ENCODE data around the gene POMGNT1. TPM values are rescaled to one million over a fixed set of nuclear protein-coding genes. Genes with fewer than 3 reads are reported as not detected.

POMGNT1 gene
- total RNA-seq, 2 donors from 2014 or later, result 29.0 to 50.7 TPM

DNA sequence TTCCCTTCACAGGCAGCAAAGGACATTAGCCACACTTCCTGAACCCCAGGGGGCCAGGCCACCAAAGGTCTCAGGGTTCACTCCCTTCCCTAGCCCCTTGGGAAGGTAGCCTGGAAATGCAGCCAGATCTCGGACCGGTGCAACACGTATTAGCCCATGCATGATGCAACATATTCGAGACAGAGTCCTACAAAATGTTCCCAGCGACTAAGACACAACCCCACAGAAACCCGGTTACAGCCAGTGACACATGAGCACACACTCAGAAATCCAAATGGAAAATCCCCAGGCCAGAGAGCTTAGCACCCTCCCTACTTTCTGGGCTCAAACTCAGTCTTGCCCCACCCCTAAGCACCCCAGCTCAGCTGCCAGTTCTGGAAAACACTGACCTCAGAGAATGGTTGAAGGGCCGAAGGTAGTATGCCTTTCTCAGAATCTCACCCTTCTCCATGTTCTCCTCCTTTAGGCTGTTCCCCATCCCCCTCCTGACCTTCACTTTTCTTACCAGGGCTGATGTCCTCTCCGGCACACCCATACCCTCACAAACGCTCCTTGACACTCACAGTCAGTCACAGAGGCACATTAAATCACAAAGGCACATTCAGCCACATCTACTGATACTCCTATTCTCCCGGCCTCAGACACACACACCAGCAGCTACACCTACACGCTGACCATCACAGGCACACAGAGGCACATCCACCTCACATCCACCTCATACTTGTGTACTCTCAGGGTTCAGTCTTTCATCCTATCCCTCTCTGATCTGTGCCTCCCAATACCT is 23.6 kb downstream of the POMGNT1 start, which contains the start of gene TSPAN1:
TSS of gene TSPAN1 (plus strand) at position 640 of the 784 bp plus-strand sequence. CDS start 6,021 bp downstream, outside the sequence.
- ATAC-seq, result no peak
- no peaks in the 10 kb centered on the region for H3K9me3 Mint-ChIP-seq

DNA sequence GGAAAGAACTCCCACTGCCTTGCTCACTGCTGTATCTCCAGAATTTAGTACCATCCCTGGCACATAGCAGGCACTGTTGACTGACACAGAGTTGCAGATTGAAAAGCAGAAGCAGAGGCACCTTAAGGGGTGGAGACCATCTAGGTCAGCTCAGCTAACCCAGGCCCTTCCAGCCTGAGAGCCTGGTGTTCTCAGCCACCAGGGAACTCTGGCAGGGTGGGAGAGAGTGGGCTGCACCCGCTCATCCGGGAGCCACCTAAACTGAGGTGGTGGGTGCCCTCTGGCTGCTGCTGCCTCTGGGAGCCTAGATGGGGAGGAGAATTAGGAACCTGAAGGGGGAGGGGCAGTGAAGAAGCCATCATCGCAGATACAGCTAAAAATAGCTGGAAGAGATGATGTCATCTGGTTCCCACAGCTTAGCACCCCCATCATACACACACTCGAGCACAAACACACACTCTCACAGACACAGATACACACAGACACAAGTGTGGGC is 24.8 kb downstream of the POMGNT1 start:
- no peak for ATAC-seq
- H3K27ac Mint-ChIP-seq, result no peak overlapping the region
- DNase-seq (ENCODE audit: low spot score in 2 of 2), result no peak
- H3K36me3 Mint-ChIP-seq, result no peaks in the 10 kb centered on the region
- H3K9me3 Mint-ChIP-seq, result no peaks in the 10 kb centered on the region

More for the DNA sequence above, 23.6 kb downstream of the POMGNT1 start, which contains the start of gene TSPAN1:
- no peak for DNase-seq (ENCODE audit: low spot score in 2 of 2)
- no peaks in the 10 kb centered on the region for H3K36me3 Mint-ChIP-seq
- no peak within 1 kb of the TSS for H3K27ac Mint-ChIP-seq

DNA sequence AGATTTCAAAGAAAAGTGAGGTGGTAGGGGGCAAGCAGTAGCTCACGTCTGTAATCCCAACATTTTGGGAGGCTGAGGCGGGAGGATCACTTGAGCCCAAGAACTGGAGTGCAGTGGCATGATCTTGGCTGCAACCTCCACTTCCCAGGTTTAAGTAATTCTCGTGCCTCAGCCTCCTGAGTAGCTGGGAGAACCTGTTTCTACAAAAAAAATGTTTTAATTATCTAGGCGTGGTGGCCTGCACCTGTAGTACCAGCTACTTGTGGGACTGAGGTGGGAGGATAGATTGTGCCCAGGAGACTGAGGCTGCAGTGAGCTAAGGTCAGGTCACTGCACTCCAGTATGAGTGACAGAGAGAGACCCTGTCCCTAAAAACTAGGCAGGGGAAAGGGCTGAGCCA is 25.9 kb downstream of the POMGNT1 start:
- ATAC-seq (no peak), DNase-seq (ENCODE audit: low spot score in 2 of 2) (no peak)
- Mint-ChIP-seq H3K27ac (no peak overlapping the region), H3K9me3 (no peaks in the 10 kb centered on the region), H3K36me3 (no peaks in the 10 kb centered on the region)

DNA sequence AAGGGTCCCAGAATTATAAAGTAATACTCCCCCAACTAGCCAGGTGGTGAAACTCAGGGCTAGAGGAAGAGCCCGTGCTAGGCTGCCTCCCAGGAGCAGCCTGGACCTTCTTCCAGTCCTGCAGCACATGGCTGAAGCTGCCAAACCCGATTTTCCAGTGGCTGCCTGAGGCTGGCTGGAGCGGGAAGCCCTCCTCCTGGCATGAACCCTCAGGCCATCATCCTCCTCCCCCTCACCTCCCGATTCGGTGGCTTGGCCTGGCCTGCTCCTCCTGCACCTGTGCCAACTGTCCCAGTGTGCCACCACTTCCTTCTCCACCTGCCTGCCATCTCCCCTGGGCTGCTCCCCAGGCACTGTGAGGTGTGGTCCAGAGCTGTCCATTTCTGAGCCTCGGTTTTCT is 26.4 kb downstream of the POMGNT1 start:
- ATAC-seq (no peak), DNase-seq (ENCODE audit: low spot score in 2 of 2) (no peak)
- Mint-ChIP-seq H3K9me3 (no peaks in the 10 kb centered on the region), H3K36me3 (no peaks in the 10 kb centered on the region), H3K27ac (no peak overlapping the region)

DNA sequence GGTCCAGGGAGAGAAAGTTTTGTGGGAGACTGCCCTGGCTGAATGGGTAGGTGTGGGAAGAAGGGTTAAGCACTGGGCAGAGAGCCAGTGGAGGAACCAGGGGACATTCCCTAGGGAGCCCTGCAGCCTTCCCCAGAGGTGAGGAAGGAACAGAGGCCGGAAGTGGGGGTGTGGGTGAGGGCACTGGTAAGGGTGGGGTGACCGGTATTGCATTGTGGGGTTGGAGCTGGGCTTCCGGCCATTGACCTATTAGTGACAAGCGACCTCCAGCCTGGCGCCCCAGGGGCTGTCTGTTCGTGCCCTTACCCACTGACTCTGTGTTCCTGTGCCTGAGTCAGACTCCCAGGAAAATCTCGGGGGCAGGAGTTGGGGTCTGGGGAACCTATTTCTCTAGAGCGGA is 26.9 kb downstream of the POMGNT1 start:
- no peaks in the 10 kb centered on the region for H3K36me3 Mint-ChIP-seq
- ATAC-seq (no peak), DNase-seq (ENCODE audit: low spot score in 2 of 2) (no peak)
- no peak overlapping the region for H3K27ac Mint-ChIP-seq
- H3K9me3 Mint-ChIP-seq, result no peaks in the 10 kb centered on the region

DNA sequence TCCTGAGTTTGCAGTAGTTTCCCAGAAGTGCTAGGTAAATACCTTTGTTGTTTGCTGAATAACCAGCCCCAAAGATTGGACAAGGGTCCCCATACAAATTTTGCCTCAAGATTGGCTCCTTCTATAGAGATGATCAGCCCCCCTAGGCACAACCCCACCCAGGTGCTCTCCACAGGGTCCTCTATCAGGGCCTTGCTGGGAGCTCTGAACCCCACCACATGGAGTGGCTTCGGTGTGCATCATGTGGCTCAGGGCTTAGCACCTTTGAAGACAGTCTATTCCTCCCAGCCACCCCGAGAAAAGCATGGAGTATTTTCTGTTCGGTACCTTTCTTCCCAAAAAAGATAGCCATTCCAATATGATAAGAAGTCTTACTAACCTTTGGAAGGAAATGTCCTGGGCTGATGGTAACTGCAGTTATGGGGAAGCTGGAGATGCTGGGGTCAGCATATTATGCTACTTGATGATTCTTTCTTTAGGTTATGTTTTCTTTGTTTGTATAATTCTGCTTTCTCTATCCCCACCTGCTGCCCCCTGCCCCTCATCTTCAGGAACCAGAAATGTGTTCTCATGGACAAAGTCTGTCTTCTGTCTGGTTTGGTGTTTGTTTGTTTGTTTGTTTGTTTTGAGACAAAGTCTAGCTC is 28.3 kb downstream of the POMGNT1 start:
- DNase-seq (ENCODE audit: low spot score in 2 of 2) (no peak), ATAC-seq (no peak)
- H3K9me3 Mint-ChIP-seq, result no peaks in the 10 kb centered on the region
- no peaks in the 10 kb centered on the region for H3K36me3 Mint-ChIP-seq
- H3K27ac Mint-ChIP-seq, result no peak overlapping the region

DNA sequence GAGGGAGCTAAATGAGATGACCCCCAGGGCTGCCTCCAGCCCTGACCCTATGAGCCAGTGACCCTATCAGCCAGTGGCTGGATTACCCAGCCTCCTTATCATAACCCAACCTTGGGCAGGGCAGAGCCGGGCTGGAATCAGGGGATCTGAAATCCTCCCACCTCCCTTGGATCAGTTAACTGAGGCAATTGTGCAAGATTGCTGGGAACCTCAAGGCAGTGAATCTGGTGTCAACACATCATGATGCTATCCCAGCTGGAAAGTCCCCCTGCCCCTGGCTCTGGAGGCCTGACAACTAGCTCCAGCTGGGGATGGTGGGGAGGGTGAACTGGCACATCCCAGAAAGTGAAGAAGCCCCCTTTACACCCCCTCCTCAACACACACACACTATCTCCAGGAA is 29.8 kb downstream of the POMGNT1 start:
- H3K9me3 Mint-ChIP-seq, result no peaks in the 10 kb centered on the region
- H3K27ac Mint-ChIP-seq, result no peak overlapping the region
- no peaks in the 10 kb centered on the region for H3K36me3 Mint-ChIP-seq
- no peak for ATAC-seq
- DNase-seq (ENCODE audit: low spot score in 2 of 2), result no peak

DNA sequence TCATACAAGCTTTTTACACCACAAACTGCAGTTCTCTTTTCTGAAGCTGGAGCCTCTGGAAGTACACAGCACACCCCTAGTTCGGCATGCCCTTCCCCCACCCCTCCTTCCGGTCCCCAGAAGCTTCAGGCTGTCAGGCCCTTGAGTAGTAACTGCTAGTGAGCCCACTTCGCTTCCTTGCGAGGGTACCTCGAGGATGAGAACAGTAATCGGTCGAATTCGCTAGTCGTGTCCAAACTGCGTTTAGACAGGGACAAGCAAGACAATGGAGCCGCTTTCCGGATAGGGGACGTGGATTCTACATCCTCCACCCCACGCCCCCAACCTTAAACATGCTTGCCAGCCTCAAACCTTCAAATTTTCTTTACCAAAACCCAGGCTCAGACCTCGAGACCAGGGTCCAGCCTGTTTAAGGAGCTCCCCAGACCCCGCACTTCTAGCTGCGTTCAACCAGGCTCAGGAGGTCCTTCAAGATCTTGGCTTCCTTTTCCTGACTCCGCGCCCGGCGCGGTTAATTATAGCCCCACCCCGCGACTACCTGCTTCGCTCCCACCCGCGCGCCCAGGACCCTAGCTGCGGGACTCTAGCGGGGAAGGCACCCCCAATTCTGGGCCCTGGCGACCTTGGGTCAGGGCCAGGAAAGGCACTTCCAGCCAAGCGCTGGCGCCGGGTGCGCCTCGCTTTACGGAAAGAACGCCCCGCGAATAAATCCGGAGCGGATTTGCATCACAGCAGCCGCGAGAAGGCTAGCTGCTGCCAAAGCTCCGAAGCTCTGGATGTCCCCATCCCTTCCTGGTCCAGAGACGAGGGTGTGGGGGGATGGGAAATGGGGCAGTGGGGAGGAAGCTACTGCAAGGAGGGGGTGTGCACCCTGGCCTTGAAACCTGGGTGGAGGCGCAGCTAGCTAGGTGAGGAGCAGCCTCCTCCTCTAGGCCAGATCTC is 31.4 kb downstream of the POMGNT1 start:
- Mint-ChIP-seq H3K36me3 (no peaks in the 10 kb centered on the region), H3K9me3 (no peaks in the 10 kb centered on the region), H3K27ac (peak overlapping the region; percentile 63 to 91)
- DNase-seq (ENCODE audit: low spot score in 2 of 2) (peak in 1 of 2 donors; percentile 45), ATAC-seq (peak; percentile 74 to 75)

DNA sequence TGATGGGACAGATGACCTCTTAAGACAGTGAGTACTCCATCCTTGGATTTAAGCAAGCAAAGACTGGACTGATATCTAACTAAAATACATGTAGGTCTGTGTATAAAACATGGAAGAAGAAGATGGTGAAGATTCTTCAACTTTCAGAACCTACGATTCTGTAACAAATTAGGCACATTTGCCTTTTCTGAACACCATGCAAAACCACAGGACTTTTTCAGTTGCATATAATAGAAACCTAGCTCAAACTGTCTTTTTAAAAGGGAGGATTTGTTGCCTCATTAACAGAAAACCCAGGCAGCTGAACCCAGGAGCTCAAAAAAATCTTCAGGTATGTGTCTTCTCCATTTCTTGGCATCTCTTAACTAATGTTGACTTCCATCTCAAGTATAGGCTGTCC is 38.0 kb downstream of the POMGNT1 start:
- Mint-ChIP-seq H3K9me3 (no peaks in the 10 kb centered on the region), H3K27ac (no peak overlapping the region), H3K36me3 (no peaks in the 10 kb centered on the region)
- ATAC-seq (no peak), DNase-seq (ENCODE audit: low spot score in 2 of 2) (no peak)

DNA sequence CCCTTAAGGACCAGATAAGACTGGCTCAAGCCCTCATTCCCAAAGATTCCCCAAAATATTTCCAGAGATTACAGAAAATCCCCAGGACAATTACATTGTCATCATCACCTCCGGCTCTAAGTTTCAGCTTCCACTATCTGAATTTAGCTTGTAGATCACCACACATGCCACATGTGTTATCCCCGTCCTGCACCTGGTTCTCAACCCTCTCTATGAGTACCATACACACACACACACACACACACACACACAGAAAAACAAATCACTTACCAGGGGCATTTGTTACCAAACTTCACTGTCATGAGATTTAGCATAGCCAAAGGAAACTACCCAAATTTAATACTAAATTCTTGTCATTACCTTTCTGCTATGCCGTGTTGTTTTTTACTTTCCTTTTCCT is 38.7 kb downstream of the POMGNT1 start:
- H3K36me3 Mint-ChIP-seq, result no peaks in the 10 kb centered on the region
- no peaks in the 10 kb centered on the region for H3K9me3 Mint-ChIP-seq
- ATAC-seq (no peak), DNase-seq (ENCODE audit: low spot score in 2 of 2) (no peak)
- H3K27ac Mint-ChIP-seq, result no peak overlapping the region

DNA sequence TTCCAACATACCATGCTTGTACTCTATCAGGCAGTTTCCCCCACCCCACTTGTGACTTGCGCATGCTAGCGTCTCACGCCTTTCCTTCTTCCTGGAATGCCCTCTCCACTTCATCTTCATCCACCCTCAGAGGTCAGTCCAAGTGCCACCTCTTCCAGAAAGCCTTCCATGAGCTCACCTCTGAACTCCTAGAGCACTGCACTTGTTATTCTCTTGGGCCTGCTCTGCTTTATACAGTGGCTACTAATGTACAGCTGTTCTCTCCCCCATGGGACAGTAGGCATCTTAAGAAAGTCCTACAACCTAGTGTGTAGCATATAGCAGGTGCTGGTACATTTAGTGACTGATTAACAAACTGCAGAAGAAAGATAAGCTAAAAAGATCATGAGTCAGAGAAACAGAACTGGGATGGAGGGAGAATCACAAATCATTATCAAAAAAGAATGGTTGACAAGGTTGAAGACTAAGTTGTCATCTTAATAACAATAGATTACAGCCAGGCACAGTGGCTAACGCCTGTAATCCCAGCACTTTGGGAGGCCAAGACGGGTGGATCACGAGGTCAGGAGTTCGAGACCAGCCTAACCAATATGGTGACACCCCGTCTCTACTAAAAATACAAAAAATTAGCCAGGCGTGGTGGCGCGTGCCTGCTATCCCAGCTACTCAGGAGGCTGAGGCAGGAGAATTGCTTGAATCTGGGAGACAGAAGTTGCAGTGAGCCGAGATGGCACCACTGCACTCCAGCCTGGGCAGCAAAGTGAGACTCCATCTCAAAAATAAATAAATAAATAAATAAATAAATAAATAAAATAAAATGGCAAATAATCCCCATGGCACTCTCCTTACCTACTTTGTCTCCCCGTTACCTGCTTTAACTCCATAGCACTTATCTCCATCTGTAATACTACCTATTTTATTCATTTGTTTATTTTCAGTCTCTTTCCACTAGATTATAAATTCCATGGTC is 39.6 kb downstream of the POMGNT1 start:
- H3K9me3 Mint-ChIP-seq, result no peaks in the 10 kb centered on the region
- no peak overlapping the region for H3K27ac Mint-ChIP-seq
- no peaks in the 10 kb centered on the region for H3K36me3 Mint-ChIP-seq
- ATAC-seq (no peak), DNase-seq (ENCODE audit: low spot score in 2 of 2) (no peak)

DNA sequence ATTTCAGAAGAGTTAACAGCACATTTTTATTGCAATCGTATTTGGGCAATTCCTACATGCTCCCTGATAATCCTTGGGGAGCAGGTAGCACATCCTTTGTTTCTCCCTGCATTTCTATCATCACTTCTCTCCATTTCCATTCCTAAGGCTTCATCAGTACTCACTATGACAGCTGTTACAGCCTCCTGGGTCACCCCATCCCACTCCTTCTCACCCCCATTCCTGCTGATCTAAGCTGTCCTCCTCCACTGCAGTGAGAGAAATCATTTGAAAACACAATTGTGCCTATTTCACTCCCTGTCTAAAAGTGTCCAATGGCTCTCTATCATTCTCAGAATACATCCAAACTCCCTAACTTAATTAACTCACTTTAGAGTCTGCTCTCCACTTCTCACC is 40.3 kb downstream of the POMGNT1 start:
- ATAC-seq (no peak), DNase-seq (ENCODE audit: low spot score in 2 of 2) (no peak)
- Mint-ChIP-seq H3K36me3 (no peaks in the 10 kb centered on the region), H3K9me3 (no peaks in the 10 kb centered on the region), H3K27ac (no peak overlapping the region)

DNA sequence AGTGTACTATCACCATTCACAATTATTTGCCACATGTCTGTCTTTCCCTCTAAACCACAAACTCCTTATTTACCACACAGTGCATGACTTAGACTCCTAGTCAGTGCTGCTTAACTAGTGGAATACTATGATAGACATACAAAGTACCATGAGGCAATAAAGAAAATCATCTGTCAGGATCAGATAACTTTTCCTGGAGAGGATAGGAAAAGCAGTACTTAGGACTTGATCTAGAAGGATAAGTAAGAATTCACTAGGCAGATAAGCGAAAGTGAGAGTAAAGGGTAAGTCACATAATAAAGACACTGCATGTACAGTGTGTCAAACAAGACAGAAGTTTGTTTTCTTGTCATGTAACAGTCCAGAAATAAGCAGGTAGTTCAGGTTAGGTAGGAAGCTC is 44.5 kb downstream of the POMGNT1 start:
- DNase-seq (ENCODE audit: low spot score in 2 of 2), result no peak
- Mint-ChIP-seq H3K27ac (no peak overlapping the region), H3K36me3 (no peaks in the 10 kb centered on the region), H3K9me3 (no peaks in the 10 kb centered on the region)
- no peak for ATAC-seq

DNA sequence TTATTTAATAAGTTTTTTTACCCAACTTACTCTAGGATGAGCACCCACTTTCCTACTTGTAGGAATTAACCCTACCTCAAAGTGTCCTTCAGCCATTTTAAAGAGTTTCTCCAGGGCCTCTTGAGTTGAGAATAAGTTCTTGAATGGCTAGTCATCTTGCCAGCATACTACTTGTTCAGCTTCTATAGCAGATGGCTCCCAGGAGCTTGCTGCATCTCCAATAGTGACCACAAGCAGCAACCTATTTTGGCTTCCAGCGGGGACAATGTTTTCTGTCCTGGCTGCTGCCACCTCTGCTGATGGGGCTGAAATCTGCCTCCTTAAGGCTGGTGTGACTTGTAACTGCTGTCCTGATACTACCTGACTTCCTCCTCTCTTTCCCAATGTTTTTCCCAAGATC is 45.0 kb downstream of the POMGNT1 start:
- Mint-ChIP-seq H3K9me3 (no peaks in the 10 kb centered on the region), H3K36me3 (no peaks in the 10 kb centered on the region), H3K27ac (no peak overlapping the region)
- DNase-seq (ENCODE audit: low spot score in 2 of 2), result no peak
- ATAC-seq, result no peak

DNA sequence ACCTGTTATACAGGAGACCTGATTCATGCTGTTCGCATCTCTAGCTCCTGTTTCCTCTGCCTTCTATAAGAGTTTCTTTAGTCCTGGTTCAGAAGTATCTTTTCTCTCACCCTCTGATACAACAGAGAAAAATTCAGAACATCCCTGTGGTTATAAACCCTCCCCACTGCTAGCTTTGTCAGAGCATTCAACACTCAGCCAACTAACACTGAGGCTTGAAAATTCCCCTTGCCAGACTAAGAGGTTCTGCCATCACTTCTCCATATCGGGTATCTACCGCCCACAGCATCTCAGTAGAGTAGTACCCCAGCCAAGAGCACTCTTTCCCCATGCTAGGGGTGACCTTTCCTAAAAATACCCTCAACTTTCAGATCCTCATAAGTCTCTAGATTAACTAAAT is 46.2 kb downstream of the POMGNT1 start:
- H3K36me3 Mint-ChIP-seq, result no peaks in the 10 kb centered on the region
- no peaks in the 10 kb centered on the region for H3K9me3 Mint-ChIP-seq
- no peak overlapping the region for H3K27ac Mint-ChIP-seq
- DNase-seq (ENCODE audit: low spot score in 2 of 2) (no peak), ATAC-seq (no peak)

DNA sequence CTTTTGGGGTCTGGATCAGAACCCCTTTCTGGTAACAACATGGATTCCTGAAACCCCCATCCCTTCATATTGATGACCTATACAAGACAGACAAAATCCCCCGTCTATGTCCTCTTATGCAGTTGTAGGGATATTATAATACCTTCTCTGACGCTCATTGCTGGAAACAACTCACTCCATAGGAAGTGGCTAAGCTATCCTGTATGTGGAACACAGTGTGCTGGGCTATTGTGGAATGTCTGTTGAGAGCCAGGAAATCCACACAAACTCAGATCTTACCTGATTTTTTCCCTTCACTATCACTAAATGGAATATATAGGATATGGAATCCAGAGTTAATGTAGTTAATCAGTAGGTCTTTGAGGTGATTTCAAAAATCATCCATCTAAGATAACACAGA is 48.1 kb downstream of the POMGNT1 start:
- no peak for DNase-seq (ENCODE audit: low spot score in 2 of 2)
- no peaks in the 10 kb centered on the region for H3K9me3 Mint-ChIP-seq
- H3K36me3 Mint-ChIP-seq, result no peaks in the 10 kb centered on the region
- no peak overlapping the region for H3K27ac Mint-ChIP-seq
- ATAC-seq, result no peak

All from activated naive CD4-positive, alpha-beta T cell treated with anti-CD3 and anti-CD28 coated beads, Interleukin-2, amount 50 U/mL, for 72 hours (primary cell).